HuH-7.5 (cell line): ENCODE data around the gene CD300A.
"Not testable (repeated sequence)": the region's sequence is repeated elsewhere in the genome, so short reads cannot be mapped to it uniquely, and the experiment has no call there.

ENCODE experiments used
- DNase-seq: peaks from one replicate; pipeline ENCODE4 v3.0.0; 2011; ENCODE audit warnings: low spot score

Gene CD300A

DNA sequence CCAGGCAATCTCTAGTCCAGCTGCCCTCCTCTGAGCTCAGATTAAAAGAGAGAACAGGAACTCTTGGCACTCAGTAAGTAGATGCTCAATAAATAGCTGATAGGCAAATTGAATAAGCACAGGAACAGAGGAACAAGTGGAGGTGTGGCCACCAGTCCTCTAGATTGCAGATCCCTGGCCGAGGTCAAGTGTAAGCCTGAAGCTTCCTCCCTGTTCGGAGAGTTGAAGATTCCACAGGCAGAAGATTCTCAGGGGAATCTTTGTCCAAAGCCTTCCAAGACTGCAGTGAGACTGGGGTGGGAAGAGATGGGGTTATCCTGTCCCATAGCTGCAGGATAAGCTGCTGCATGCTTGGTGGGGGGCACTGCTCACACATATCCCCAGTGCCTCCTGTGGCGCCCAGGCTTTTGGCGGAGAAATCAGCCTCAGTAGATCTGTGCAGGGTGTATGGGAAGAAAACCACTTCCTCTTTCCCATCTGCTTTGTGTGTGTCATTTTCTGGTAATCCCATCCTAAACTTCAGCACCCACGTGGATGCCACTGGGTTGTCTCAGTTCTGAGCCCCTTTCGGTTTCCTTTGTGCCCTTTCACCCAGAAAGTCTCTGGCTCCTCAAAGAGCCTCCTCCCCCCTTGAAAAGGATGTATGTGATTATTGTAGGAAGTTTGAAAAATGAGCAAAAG lies 12.1 kb downstream of the CD300A start:
- no peak for DNase-seq

DNA sequence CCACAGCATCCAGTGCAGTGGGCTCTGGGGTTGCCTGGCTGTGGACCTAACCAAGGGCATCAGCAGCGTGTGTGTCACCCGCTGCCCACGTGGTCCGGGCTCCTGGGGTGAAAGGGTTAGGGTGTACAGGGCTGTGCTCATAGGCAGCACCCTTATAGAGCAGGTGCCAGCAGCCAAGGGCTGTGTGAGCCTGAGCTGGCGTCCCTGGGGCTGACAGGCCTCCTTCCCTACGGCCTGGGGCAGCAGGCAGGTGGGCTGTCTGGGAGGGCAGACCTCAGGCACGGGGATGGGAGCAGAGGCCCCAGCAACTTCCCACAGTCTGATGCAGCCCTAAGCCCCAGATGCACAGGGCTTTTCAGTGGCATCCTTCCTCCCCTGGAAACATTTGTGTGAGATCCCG lies 13.9 kb downstream of the CD300A start:
- no peak for DNase-seq

- DNase-seq = no peak
Observed at GRCh38 chr17:74481621-74482020, 15.2 kb downstream of the CD300A start.

- no peak for DNase-seq
Observed at GRCh38 chr17:74484066-74484465, 17.6 kb downstream of the CD300A start.

DNA sequence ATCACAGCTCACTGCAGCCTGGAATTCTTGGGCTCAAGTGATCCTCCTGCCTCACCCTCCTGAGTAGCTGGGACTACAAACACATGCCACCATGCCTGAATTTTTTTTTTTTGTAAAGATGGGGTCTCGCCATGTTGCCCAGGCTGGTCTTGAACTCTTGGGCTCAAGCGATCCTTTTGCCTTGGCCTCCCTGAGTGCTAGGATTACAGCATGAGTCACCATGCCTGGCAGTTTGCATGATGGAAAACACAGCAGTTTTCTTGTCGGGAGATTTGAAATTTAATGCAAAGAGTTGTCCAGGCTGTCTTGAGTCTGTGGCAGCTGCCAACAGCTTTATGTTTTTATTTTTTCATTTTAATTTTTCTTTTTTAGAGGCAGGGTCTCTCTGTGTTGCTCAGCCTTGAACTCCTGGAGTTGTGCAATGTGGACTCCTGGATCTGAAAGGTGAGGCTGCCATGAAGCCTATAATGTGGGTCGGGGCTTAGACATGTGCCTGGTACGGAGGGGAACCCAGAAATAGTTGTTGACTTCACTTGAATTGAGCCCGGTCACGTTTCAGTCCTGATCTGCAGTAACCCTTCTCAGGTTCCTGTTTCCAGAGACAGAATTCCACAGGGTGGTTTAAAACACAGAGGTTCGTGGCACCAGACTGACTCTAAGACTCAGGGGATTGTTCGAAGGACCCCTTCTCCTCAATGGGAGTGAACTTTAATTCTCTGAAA lies 18.7 kb downstream of the CD300A start:
- no peak for DNase-seq

- no peak for DNase-seq
Observed at GRCh38 chr17:74485841-74486240, 19.4 kb downstream of the CD300A start.

DNA sequence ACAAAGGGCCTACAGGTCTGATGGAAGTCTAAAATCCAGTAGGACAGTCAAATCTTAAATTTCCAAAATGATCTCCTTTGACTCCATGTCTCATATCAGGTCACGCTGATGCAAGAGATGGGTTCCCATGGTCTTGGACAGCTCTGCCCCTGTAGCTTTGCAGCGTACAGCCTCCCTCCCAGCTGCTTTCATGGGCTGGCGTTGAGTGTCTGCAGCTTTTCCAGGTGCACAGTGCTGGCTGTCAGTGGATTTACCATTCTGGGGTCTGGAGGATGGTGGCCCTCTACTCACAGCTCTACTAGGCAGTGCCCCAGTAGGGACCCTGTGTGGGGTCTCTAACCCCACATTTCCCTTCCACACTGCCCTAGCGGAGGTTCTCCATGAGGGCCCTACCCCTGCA lies 21.8 kb downstream of the CD300A start:
- DNase-seq = not testable (repeated sequence)

DNA sequence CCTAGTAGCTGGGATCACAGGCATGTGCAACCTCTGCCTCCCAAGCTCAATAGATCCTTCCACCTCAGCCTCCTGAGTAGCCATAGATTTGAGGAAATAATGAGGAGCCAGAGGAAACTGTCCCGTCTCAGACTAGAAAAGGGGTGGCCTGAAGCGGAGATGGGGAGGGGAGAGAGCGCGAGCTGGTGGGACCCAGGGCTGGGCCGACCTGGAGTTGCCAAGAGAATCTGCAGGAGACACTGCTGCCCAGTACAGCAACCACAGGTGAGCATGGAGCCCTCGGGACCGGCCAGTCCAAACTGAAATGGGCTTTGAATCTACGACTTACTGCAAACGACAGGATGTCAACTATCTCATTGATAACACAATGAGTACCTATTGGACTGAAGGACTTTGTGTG lies 24.3 kb downstream of the CD300A start:
- DNase-seq = no peak

DNA sequence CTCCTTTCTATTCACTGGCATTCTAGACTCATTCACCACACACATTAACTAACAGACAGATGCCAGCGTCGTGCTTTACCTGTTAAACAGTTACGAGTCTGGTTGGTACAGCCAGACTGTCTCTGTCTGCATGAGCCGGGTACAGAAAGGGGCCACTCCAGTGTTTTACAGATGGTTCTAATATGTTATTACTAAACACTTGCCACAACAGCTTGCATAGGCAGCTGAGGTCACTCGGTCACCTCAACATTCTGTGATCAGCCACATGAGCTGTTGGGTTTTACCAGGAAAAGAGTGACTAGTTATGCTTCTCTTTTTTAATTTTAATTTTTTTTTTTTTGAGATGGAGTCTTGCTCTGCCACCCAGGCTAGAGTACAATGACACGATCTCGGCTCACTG lies 25.2 kb downstream of the CD300A start:
- no peak for DNase-seq

- peak; percentile 54 for DNase-seq
Observed at GRCh38 chr17:74493331-74493833, 26.9 kb downstream of the CD300A start.

DNA sequence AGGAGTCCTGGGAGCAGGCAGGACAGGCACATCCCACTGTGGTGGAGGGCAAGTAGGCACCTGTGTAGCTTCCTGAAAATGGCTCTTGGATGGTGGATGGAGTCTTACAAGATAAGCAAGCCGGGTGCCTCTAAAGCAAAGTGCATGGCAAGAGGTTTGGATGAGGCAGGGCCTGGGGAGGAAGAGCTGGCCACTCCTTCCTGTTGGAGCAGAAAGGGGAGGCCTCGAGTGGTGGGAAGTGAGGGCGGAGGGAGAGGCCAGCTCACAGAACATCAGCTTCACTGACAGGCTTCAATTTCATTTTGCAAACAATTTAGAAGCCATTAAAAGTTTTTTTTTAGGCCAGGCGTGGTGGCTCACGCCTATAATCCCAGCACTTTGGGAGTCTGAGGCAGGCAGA lies 31.0 kb downstream of the CD300A start:
- no peak for DNase-seq

- DNase-seq = no peak
Observed at GRCh38 chr17:74499992-74500391, 33.6 kb downstream of the CD300A start.

- no peak for DNase-seq
Observed at GRCh38 chr17:74502861-74503260, 36.4 kb downstream of the CD300A start.

DNA sequence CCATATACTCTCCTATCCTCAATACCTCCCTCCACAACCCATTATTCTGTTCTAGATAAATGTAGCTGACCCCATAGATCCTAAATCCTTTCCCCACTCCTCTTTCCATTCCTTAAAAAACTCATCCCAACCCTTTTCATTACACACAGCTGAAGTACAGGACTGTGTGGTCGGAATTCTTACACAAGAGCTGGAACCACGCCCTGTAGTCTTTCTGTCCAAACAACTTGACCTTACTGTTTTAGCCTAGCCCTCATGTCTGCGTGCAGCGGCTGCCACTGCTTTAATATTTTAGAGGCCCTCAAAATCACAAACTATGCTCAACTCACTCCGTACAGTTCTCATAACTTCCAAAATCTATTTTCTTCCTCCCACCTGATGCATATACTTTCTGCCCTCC lies 37.5 kb downstream of the CD300A start:
- not testable (repeated sequence) for DNase-seq

- DNase-seq = no peak
Observed at GRCh38 chr17:74508156-74508555, 41.7 kb downstream of the CD300A start.

DNA sequence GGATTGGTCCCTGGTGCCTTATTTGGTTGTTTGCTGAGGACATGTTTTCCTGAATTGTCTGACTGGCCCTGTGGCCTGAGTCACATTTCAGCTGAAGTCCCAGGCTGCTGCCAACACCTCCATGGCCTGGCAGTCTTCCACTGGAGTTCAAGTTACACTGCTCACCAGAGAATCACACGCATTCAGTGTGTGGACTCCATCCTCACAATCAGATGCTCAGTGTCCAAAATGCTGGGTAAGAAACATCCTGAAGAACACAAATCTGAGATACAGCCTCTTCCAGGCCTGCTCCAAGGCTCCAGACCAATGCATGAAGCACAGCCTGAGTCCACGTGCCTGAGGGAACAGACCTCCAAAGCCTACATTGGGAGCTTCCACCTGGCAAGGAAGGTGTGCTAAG lies 45.6 kb downstream of the CD300A start:
- no peak for DNase-seq

DNA sequence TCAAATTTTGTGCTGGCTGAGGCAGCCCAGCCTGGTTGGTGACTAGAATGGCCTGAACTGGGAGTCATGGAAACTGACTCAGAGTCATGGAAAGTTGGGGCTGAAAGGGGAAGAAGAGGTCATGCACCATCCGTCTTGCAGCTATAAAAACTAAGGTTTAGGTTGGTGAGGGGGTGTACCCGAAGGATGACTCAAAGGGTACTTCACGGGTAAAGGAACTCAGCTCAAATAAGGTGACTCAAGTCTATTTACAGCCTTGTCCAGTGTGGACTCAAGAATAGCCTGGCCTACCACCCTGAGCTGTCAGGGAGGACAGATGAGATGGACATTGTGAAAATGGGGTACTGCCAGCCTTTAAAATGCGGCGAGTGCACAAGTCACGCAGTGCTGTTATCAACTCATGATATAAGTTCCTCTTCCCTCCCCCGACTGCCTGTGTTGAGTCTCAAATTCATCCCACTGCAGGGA lies 46.2 kb downstream of the CD300A start:
- no peak for DNase-seq

GRCh38 chr17:74513987-74514631 lies 47.7 kb downstream of the CD300A start:
- DNase-seq = no peak

GRCh38 chr17:74514632-74515334 lies 48.3 kb downstream of the CD300A start:
- no peak for DNase-seq

DNA sequence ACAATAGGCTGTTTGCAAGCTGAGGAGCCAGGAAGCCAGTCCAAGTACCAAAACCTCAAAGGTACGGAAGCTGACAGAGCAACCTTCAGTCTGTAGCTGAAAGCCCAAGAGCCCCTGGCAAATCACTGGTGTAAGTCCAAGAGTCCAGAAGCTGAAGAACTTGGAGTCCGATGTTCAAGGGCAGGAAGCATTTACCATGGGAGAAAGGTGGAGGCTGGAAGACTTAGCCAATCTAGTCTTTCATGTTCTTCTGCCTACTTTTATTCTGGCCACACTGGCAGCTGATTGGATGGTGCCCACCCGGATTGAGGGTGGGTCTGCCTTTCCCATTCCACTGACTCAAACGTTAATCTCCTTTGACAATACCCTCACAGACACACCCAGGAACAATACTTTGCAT lies 49.5 kb downstream of the CD300A start:
- no peak for DNase-seq

DNA sequence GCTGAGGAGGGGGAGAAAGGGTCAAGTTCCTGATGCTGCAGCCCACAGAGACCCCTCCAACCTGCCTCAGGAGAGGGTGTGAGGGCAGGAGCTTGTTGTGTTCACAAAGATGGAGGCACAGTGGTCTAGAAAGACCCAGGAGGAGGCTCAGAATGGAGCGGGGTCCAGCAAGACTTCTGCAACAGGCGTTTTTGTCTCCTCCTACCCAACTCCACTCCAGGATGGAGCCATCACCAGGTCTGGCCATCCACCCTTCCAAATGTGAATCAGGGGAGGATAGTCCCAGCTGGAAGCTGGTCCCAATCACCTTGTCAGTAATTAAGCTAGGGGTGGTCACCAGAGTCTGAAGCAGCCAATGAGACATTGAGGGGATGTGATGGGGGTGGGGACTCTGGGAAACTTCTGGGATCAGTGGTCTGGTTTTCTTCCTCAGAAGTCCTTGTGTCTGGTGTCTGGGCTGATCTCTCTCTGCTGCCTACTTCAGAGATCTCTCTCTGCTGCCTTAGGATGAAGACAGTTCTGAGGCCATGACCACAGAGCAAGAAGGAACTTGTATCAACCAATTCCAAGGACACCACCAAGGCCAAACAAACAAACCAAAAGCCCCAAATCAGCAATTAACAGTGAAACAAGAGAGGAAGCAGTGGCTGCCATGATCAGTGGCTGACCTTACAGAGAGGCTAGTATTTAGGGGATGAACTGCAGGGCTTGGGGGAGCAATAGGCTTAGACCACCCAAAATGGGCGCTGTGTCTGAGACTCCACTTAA lies 50.3 kb downstream of the CD300A start:
- no peak for DNase-seq
